ENCODE data around the gene TENM3. TPM values are rescaled to one million over a fixed set of nuclear protein-coding genes. Genes with fewer than 3 reads are reported as not detected.

The TENM3 gene
- total RNA-seq, 1 experiment from 2014 or later = 0.87 TPM

DNA sequence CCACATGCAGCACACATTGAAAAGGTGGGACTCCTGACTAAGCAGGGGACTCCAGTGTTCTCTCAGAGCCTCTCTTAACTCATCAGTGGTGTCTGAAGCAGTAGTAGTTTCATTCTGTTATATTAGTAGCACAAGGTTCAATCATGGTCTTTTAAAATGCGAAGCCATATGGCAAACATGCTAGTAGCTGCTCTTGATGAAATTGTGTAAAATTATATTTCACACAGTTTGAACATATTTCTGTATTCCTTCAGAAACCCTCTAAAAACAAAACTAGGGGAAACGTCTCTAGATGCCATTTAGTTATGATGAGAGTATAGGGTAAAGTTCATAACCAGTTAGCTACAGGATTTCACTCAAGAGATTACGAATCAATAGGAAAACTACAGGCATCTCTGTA is 497.1 kb downstream of the TENM3 start:
- Histone ChIP-seq H3K27ac (ENCODE audit: low read length) (no peak overlapping the region), H3K4me3 (ENCODE audit: low read length) (no peak overlapping the region), H3K79me2 (ENCODE audit: low read length) (no peaks in the 10 kb centered on the region), H2AFZ (ENCODE audit: low read length) (no peak overlapping the region), H3F3A (ENCODE audit: low read length, unreplicated experiment) (no peaks in the 10 kb centered on the region), H4K20me1 (ENCODE audit: low read length) (no peaks in the 10 kb centered on the region), H3K9me2 (replicated peaks; ENCODE audit: low read length) (no peaks in the 10 kb centered on the region), H3K4me1 (ENCODE audit: insufficient read depth, low read length) (peaks cover 10% of the 10 kb centered on the region), H3K9ac (ENCODE audit: low read length) (no peak overlapping the region), H3K4me2 (ENCODE audit: low read length) (no peak overlapping the region), H3K36me3 (ENCODE audit: low read depth, low read length) (no peaks in the 10 kb centered on the region), H3K9me3 (ENCODE audit: low read length) (no peaks in the 10 kb centered on the region), H3K27me3 (ENCODE audit: low read length) (no peaks in the 10 kb centered on the region)
- intact Hi-C loops (cut with micrococcal nuclease) = loop anchor here (10.0 kb wide), 1 partner anchor 105 kb away; no protein-coding TSS in a partner anchor
- TF ChIP-seq EZH2phosphoT487 (IDR thresholded peaks at IDR 0.05; ENCODE audit: borderline replicate concordance, low read length) (no peak), EZH2 (IDR thresholded peaks at IDR 0.05; ENCODE audit: low read length, unreplicated experiment) (no peak)
- TF ChIP-seq, protein P1, sequence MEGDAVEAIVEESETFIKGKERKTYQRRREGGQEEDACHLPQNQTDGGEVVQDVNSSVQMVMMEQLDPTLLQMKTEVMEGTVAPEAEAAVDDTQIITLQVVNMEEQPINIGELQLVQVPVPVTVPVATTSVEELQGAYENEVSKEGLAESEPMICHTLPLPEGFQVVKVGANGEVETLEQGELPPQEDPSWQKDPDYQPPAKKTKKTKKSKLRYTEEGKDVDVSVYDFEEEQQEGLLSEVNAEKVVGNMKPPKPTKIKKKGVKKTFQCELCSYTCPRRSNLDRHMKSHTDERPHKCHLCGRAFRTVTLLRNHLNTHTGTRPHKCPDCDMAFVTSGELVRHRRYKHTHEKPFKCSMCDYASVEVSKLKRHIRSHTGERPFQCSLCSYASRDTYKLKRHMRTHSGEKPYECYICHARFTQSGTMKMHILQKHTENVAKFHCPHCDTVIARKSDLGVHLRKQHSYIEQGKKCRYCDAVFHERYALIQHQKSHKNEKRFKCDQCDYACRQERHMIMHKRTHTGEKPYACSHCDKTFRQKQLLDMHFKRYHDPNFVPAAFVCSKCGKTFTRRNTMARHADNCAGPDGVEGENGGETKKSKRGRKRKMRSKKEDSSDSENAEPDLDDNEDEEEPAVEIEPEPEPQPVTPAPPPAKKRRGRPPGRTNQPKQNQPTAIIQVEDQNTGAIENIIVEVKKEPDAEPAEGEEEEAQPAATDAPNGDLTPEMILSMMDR (conservative IDR thresholded peaks at IDR 0.05; ENCODE audit: low read depth, low read length) = no peak
- no peak for ATAC-seq
- ChIA-PET CTCF (no interaction called here), POLR2A (ENCODE audit: unreplicated experiment) (no interaction called here)
- no TSS peak for BruUV-seq (replicated peaks)
- no peak for DNase-seq

DNA sequence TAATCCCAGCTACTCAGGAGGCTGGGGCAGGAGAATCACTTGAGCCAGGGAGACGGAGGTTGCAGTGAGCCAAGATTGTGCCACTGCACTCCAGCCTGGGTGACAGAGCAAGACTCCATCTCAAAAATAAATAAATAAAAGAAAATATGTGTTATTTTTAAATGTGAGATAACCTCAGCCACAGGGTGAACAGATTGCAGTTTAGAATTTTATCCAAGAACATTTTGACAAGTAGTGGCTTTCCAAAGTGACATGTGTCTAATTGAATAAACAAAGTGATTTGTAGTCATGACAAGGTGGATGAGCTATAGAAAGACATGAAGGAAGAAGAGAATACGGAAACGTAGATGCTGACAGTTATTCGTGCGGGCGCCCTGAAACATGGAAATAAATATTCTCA is 497.9 kb downstream of the TENM3 start:
- H3K27me3 ChIP-seq (ENCODE audit: low read length) = no peaks in the 10 kb centered on the region
- peaks cover 4% of the 10 kb centered on the region for H3F3A ChIP-seq (ENCODE audit: low read length, unreplicated experiment)
- ATAC-seq (no peak), DNase-seq (no peak)
- no peak overlapping the region for H3K9ac ChIP-seq (ENCODE audit: low read length)
- POLR2A ChIA-PET (ENCODE audit: unreplicated experiment) = no interaction called here
- no TSS peak for BruUV-seq (replicated peaks)
- TF ChIP-seq EZH2phosphoT487 (IDR thresholded peaks at IDR 0.05; ENCODE audit: borderline replicate concordance, low read length) (no peak), EZH2 (IDR thresholded peaks at IDR 0.05; ENCODE audit: low read length, unreplicated experiment) (no peak)
- TF ChIP-seq, protein P1 (conservative IDR thresholded peaks at IDR 0.05; ENCODE audit: low read depth, low read length) = no peak
- no peak overlapping the region for H3K4me3 ChIP-seq (ENCODE audit: low read length)
- no peak overlapping the region for H2AFZ ChIP-seq (ENCODE audit: low read length)
- H4K20me1 ChIP-seq (ENCODE audit: low read length) = no peaks in the 10 kb centered on the region
- intact Hi-C loops (cut with micrococcal nuclease) = loop anchor here (10.0 kb wide), 1 partner anchor 106 kb away; no protein-coding TSS in a partner anchor
- CTCF ChIA-PET = no interaction called here
- no peak overlapping the region for H3K27ac ChIP-seq (ENCODE audit: low read length)
- H3K4me1 ChIP-seq (ENCODE audit: insufficient read depth, low read length) = peaks cover 17% of the 10 kb centered on the region
- H3K9me2 ChIP-seq (replicated peaks; ENCODE audit: low read length) = no peaks in the 10 kb centered on the region
- no peak overlapping the region for H3K4me2 ChIP-seq (ENCODE audit: low read length)
- H3K36me3 ChIP-seq (ENCODE audit: low read depth, low read length) = no peaks in the 10 kb centered on the region
- no peaks in the 10 kb centered on the region for H3K79me2 ChIP-seq (ENCODE audit: low read length)
- H3K9me3 ChIP-seq (ENCODE audit: low read length) = no peaks in the 10 kb centered on the region

DNA sequence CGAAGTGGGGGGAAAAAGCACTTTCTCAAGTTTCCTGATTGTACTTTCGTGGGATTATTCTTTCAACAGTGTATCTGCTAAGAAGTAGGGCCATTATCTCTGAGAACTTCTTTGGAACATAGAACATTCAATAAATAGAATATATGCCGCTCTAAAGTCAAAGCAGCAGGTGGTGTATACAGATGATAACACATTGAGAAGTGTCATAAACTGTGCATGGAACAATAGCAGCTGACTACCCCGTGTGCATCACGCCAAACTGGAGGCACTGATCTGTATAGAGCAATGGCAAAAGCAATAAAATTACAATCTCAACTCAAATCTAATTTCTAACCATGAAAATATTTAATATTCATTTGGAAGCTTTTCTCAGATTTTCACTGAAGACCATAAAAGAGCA is 498.7 kb downstream of the TENM3 start:
- ChIA-PET CTCF (no interaction called here), POLR2A (ENCODE audit: unreplicated experiment) (no interaction called here)
- Histone ChIP-seq H3K79me2 (ENCODE audit: low read length) (no peaks in the 10 kb centered on the region), H4K20me1 (ENCODE audit: low read length) (no peaks in the 10 kb centered on the region), H3K27ac (ENCODE audit: low read length) (no peak overlapping the region), H3K36me3 (ENCODE audit: low read depth, low read length) (no peaks in the 10 kb centered on the region), H3K4me1 (ENCODE audit: insufficient read depth, low read length) (peaks cover 24% of the 10 kb centered on the region), H2AFZ (ENCODE audit: low read length) (no peak overlapping the region), H3K9ac (ENCODE audit: low read length) (no peak overlapping the region), H3K4me2 (ENCODE audit: low read length) (no peak overlapping the region), H3K4me3 (ENCODE audit: low read length) (no peak overlapping the region), H3K9me3 (ENCODE audit: low read length) (no peaks in the 10 kb centered on the region), H3K27me3 (ENCODE audit: low read length) (no peaks in the 10 kb centered on the region), H3F3A (ENCODE audit: low read length, unreplicated experiment) (peaks cover 4% of the 10 kb centered on the region), H3K9me2 (replicated peaks; ENCODE audit: low read length) (no peaks in the 10 kb centered on the region)
- TF ChIP-seq EZH2phosphoT487 (IDR thresholded peaks at IDR 0.05; ENCODE audit: borderline replicate concordance, low read length) (no peak), EZH2 (IDR thresholded peaks at IDR 0.05; ENCODE audit: low read length, unreplicated experiment) (no peak)
- TF ChIP-seq, protein P1 (conservative IDR thresholded peaks at IDR 0.05; ENCODE audit: low read depth, low read length) = no peak
- DNase-seq (no peak), ATAC-seq (no peak)
- BruUV-seq (replicated peaks) = no TSS peak
- intact Hi-C loops (cut with micrococcal nuclease) = loop anchor here (10.0 kb wide), 1 partner anchor 107 kb away; no protein-coding TSS in a partner anchor
